Left ventricle myocardium inferior (tissue), 1 donor: ENCODE measurements around the gene DLEC1. TPM values are rescaled to one million over a fixed set of nuclear protein-coding genes. Genes with fewer than 3 reads are reported as not detected.

ENCODE experiments used
- DNase-seq: peaks from one replicate; pipeline ENCODE4 v3.0.0-alpha.2; 2020
- H3K27ac ChIP-seq: fragments of 200-600 bp; replicated peaks from 2 replicates; pipeline ENCODE4 v1.8.0; 2021
- H3K27me3 ChIP-seq: fragments of 200-600 bp; 2 replicates; pipeline ENCODE4 v1.8.0; 2021; ENCODE audit warnings: low read depth
- H3K36me3 ChIP-seq: fragments of 200-600 bp; 2 replicates; pipeline ENCODE4 v1.8.0; 2021
- H3K4me1 ChIP-seq: fragments of 200-600 bp; 2 replicates; pipeline ENCODE4 v1.8.0; 2021
- H3K4me3 ChIP-seq: fragments of 200-600 bp; 2 replicates; pipeline ENCODE4 v1.8.0; 2021; ENCODE audit warnings: mild to moderate bottlenecking, moderate library complexity
- H3K9me3 ChIP-seq: fragments of 200-600 bp; replicated peaks from 2 replicates; pipeline ENCODE4 v1.8.0; 2021
- CTCF ChIP-seq: fragments of 200-600 bp; IDR thresholded peaks from 2 replicates; pipeline ENCODE4 v1.8.0; 2021; ENCODE audit warnings: antibody characterized with exemption, mild to moderate bottlenecking, borderline replicate concordance
- intact Hi-C: fragments of 100-400 bp; cut with micrococcal nuclease; formaldehyde crosslinking; loops from one replicate; pipeline ENCODE4 v1.11.0; 2022
- total RNA-seq: library from RNA; stranded (reverse); fragmentation: NEBNext Ultra II Directional; extraction: Animal tissue kit (Norgen Biotek cat#: 25700); gene quantifications from one replicate; pipeline ENCODE4 v1.2.1, GENCODE V29; 2021
- donor health status: DM: no; HTN: yes; CAD: no; lungs with severe emphysema.

Gene DLEC1
- total RNA-seq, 1 donor from 2014 or later: 0.08 TPM

- Histone ChIP-seq H3K27me3 (no peaks in the 10 kb centered on the region), H3K27ac (peak overlapping the region; percentile 88), H3K36me3 (no peaks in the 10 kb centered on the region), H3K4me1 (peaks cover 49% of the 10 kb centered on the region), H3K4me3 (peak overlapping the region; percentile 85), H3K9me3 (no peaks in the 10 kb centered on the region)
- no peak for DNase-seq
- no peak for TF ChIP-seq CTCF
- intact Hi-C loops: no loop called here
These were observed 10.2 kb upstream of the DLEC1 start for GRCh38 chr3:38028621-38029361.

GRCh38 chr3:38029400-38030125 lies 9.4 kb upstream of the DLEC1 start, which contains the start of gene PLCD1:
PLCD1 (minus strand) TSS chr3:38029642; CDS start chr3:38029539, 103 bp downstream.
- Histone ChIP-seq H3K36me3 (no peaks in the 10 kb centered on the region), H3K27ac (peak within 1 kb of the TSS; percentile 88), H3K9me3 (no peaks in the 10 kb centered on the region), H3K4me3 (peak within 1 kb of the TSS; percentile 85), H3K27me3 (no peaks in the 10 kb centered on the region), H3K4me1 (peaks cover 41% of the 10 kb centered on the region)
- intact Hi-C loops: no loop called here
- peak; percentile 84 for DNase-seq
- TF ChIP-seq CTCF: no peak

DNA sequence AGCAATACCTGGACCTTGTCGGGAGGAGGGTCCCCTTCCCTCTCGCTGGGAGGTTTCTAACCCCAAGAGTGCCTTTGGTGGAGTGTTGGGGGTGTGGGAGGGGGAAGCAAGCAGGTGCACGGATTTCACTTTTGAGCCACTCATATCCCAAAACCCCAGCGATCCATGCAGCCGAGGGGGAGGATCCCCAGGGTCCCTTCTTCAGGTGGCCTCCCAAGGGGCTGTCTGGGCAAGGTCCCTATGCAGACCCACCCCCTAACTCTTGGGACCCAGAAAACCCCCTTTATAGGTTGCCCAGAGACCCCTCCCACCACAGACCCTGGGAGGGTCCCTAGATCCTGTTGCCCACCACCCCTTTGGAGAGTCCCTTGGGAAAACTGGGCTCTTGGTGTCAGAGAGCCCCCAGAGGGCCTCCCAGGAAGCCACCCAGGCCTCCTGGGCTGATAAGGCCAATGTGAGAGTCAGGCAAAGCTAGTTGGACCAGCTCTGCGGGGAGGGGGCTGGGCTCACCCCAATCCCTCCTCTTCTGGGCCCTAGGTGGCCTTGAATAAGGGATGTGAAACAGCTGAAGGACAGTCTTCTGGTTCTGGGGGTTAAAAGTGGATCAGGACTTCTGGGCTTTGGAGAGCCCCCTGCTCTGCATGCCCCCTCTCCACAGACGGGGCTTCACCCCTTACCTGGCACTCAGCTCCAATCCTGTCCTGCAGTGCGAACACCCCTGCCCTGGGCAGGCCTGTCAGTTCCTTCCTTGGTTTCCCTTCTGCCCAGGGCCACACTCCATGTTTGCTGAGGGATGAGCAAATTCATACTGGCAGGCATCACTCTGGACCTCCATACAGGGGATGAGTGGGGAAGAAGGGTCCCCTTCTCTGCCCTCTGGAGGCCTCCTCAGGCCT lies 8.6 kb upstream of the DLEC1 start:
- Histone ChIP-seq H3K9me3 (no peaks in the 10 kb centered on the region), H3K4me1 (peaks cover 37% of the 10 kb centered on the region), H3K4me3 (peak overlapping the region; percentile 85), H3K36me3 (no peaks in the 10 kb centered on the region), H3K27me3 (no peaks in the 10 kb centered on the region), H3K27ac (peak overlapping the region; percentile 88)
- TF ChIP-seq CTCF: no peak
- intact Hi-C loops: no loop called here
- no peak for DNase-seq

DNA sequence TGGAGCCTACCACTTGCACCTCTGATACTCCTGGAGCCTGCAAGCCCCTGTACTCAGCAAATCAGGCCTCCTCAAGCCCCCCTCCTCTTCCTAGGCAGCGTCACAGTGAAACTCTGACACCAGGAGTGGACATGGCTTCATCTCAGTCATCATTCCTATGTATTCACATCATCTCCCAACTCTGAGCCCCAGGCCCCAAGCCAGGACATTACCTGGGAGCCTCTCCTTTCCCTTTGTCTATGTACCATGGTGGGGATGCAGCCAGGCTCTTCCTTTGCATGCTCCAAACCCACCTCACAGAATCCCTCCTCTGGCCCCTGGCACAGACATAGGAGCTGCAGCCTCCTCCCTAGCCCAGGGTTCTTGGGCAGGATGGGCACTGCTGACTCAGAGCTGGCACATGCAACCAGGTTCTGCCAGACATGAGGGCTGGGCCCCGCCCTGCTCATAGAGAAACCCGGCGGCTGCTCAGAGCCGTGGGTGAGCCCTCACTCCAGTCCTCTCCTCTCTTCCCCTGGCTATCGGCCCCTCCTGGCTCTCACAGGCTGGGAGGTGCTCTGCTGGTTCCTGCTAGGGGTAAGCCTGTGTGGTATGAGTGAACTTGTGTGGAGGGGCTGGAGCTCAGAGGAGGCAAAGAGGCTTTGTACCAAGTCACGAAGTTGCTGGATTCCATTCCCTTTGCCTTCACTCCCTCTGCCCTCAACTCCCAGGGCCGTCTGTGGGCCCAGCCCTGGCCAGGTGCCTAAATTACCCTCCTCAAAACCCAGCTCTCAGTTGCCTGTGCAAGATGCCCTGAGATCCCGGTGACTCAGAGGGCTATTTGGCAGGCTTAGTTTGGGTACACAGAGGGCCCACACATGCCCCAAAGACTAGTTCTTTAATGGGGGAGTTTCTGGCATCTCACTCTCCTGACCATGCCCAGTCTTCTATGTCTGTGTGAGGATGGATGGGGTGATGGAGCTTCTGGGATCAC lies 7.7 kb upstream of the DLEC1 start:
- no peak for DNase-seq

More for the DNA sequence above, 7.7 kb upstream of the DLEC1 start:
- Histone ChIP-seq H3K4me1 (peaks cover 30% of the 10 kb centered on the region), H3K4me3 (no peak overlapping the region), H3K36me3 (no peaks in the 10 kb centered on the region), H3K27ac (peak overlapping the region; percentile 88), H3K9me3 (no peaks in the 10 kb centered on the region), H3K27me3 (peaks cover 2% of the 10 kb centered on the region)
- intact Hi-C loops: no loop called here
- TF ChIP-seq CTCF: no peak
